Mesendoderm (in vitro differentiated cells): ENCODE measurements around the gene AIMP1.

Experiments used
- DNase-seq: peaks from one replicate; pipeline ENCODE4 v3.0.0; 2013
- H2AK5ac ChIP-seq: 2 replicates; pipeline ENCODE4 v1.6.1; 2013; ENCODE audit warnings: low read length, inconsistent platforms
- H2BK120ac ChIP-seq: 2 replicates; pipeline ENCODE4 v1.6.1; 2013; ENCODE audit warnings: low read depth, mild to moderate bottlenecking, low read length, moderate library complexity, mixed read lengths
- H2BK15ac ChIP-seq: replicated peaks from 2 replicates; pipeline ENCODE4 v1.6.1; 2013; ENCODE audit warnings: low read depth, mild to moderate bottlenecking, moderate library complexity
- H2BK5ac ChIP-seq: 2 replicates; pipeline ENCODE4 v1.6.1; 2013; ENCODE audit warnings: low read length, inconsistent platforms
- H3K18ac ChIP-seq: 2 replicates; pipeline ENCODE4 v1.6.1; 2013; ENCODE audit warnings: mild to moderate bottlenecking, low read length, mixed read lengths
- H3K23ac ChIP-seq: one replicate; pipeline ENCODE4 v1.6.1; 2013; ENCODE audit warnings: low read length
- H3K27ac ChIP-seq: 2 replicates; pipeline ENCODE4 v1.5.1; 2013; ENCODE audit warnings: low read depth, mild to moderate bottlenecking, inconsistent platforms, low read length, moderate library complexity
- H3K27me3 ChIP-seq: 2 replicates; pipeline ENCODE4 v1.6.1; 2013; ENCODE audit warnings: low read length, control low read depth, mild to moderate bottlenecking, inconsistent platforms; ENCODE audit not compliant: insufficient read depth, poor library complexity
- H3K36me3 ChIP-seq: 2 replicates; pipeline ENCODE4 v1.6.1; 2013; ENCODE audit warnings: low read length, inconsistent platforms; ENCODE audit not compliant: control insufficient read depth, insufficient read depth
- H3K4ac ChIP-seq: one replicate; pipeline ENCODE4 v1.6.1; 2013; ENCODE audit warnings: low read depth, mild to moderate bottlenecking, low read length, moderate library complexity
- H3K4me1 ChIP-seq: 2 replicates; pipeline ENCODE4 v1.6.1; 2013; ENCODE audit warnings: low read depth, low read length, inconsistent platforms; ENCODE audit not compliant: control insufficient read depth
- H3K4me2 ChIP-seq: 2 replicates; pipeline ENCODE4 v1.6.1; 2013; ENCODE audit warnings: low read length
- H3K4me3 ChIP-seq: 2 replicates; pipeline ENCODE4 v1.5.1; 2013; ENCODE audit warnings: mild to moderate bottlenecking, low read length
- H3K56ac ChIP-seq: one replicate; pipeline ENCODE4 v1.6.1; 2013; ENCODE audit warnings: low read length
- H3K79me1 ChIP-seq: 2 replicates; pipeline ENCODE4 v1.6.1; 2013; ENCODE audit warnings: low read length, inconsistent platforms
- H3K79me2 ChIP-seq: 2 replicates; pipeline ENCODE4 v1.6.1; 2013; ENCODE audit warnings: mild to moderate bottlenecking, low read length; ENCODE audit not compliant: control insufficient read depth, insufficient read depth
- H3K9ac ChIP-seq: 2 replicates; pipeline ENCODE4 v1.6.1; 2013; ENCODE audit warnings: low read length, inconsistent platforms
- H4K5ac ChIP-seq: one replicate; pipeline ENCODE4 v1.6.1; 2013; ENCODE audit warnings: low read length
- H4K8ac ChIP-seq: one replicate; pipeline ENCODE4 v1.6.1; 2013; ENCODE audit warnings: low read depth, mild to moderate bottlenecking, control low read depth, low read length, moderate library complexity
- WGBS: extraction: QIAGEN DNeasy Blood & Tissue Kit; methylation state at CpG from one replicate; pipeline ENCODE4 v1.1.7; 2013; ENCODE audit warnings: low lambda C conversion rate, missing lambda C conversion rate; ENCODE audit not compliant: insufficient coverage; ENCODE audit errors: extremely low coverage; 5-methylcytosine and 5-hydroxymethylcytosine counted together

AIMP1 gene

GRCh38 chr4:106303548-106304281, 12.6 kb upstream of the AIMP1 start:
- Histone ChIP-seq H3K18ac (no peak overlapping the region), H3K27me3 (no peaks in the 10 kb centered on the region), H3K27ac (no peak overlapping the region), H4K5ac (no peak overlapping the region), H2BK120ac (no peak overlapping the region), H3K23ac (no peak overlapping the region), H4K8ac (no peak overlapping the region), H3K9ac (no peak overlapping the region), H3K4me3 (no peak overlapping the region), H3K56ac (peak overlapping the region; percentile 54), H2BK15ac (no peak overlapping the region), H3K79me2 (no peaks in the 10 kb centered on the region), H3K79me1 (no peaks in the 10 kb centered on the region), H2AK5ac (no peak overlapping the region), H3K4ac (no peak overlapping the region), H3K4me2 (no peak overlapping the region), H3K36me3 (no peaks in the 10 kb centered on the region), H2BK5ac (no peak overlapping the region), H3K4me1 (no peaks in the 10 kb centered on the region)
- no CpG with 5 or more reads among the region's 3 CpGs for WGBS
- peak; percentile 93 for DNase-seq

GRCh38 chr4:106304632-106305031, 11.7 kb upstream of the AIMP1 start:
- Histone ChIP-seq H3K4ac (no peak overlapping the region), H3K79me2 (no peaks in the 10 kb centered on the region), H3K56ac (no peak overlapping the region), H3K4me3 (no peak overlapping the region), H3K23ac (no peak overlapping the region), H2BK15ac (no peak overlapping the region), H3K9ac (no peak overlapping the region), H4K8ac (no peak overlapping the region), H2AK5ac (no peak overlapping the region), H3K18ac (no peak overlapping the region), H3K4me1 (no peaks in the 10 kb centered on the region), H2BK5ac (no peak overlapping the region), H3K27me3 (no peaks in the 10 kb centered on the region), H3K79me1 (no peaks in the 10 kb centered on the region), H3K27ac (no peak overlapping the region), H2BK120ac (no peak overlapping the region), H4K5ac (no peak overlapping the region), H3K4me2 (no peak overlapping the region), H3K36me3 (no peaks in the 10 kb centered on the region)
- DNase-seq = no peak

- Histone ChIP-seq H3K23ac (no peak overlapping the region), H2AK5ac (no peak overlapping the region), H3K79me1 (no peaks in the 10 kb centered on the region), H2BK5ac (no peak overlapping the region), H3K9ac (no peak overlapping the region), H3K27ac (no peak overlapping the region), H3K56ac (no peak overlapping the region), H3K4me3 (no peak overlapping the region), H3K4ac (no peak overlapping the region), H3K79me2 (no peaks in the 10 kb centered on the region), H3K27me3 (no peaks in the 10 kb centered on the region), H2BK120ac (no peak overlapping the region), H2BK15ac (no peak overlapping the region), H3K4me2 (no peak overlapping the region), H3K18ac (no peak overlapping the region), H4K8ac (no peak overlapping the region), H3K4me1 (no peaks in the 10 kb centered on the region), H3K36me3 (no peaks in the 10 kb centered on the region), H4K5ac (no peak overlapping the region)
- no CpG with 5 or more reads among the region's 4 CpGs for WGBS
- DNase-seq = peak; percentile 50
Measured at GRCh38 chr4:106305435-106306055, 10.8 kb upstream of the AIMP1 start.

- no peak for DNase-seq
- H2AK5ac ChIP-seq = no peak overlapping the region
- no peak overlapping the region for H3K18ac ChIP-seq
- no peak overlapping the region for H3K56ac ChIP-seq
- H3K36me3 ChIP-seq = no peaks in the 10 kb centered on the region
- H3K79me1 ChIP-seq = no peaks in the 10 kb centered on the region
- no peak overlapping the region for H2BK15ac ChIP-seq
- H3K4ac ChIP-seq = no peak overlapping the region
- H3K23ac ChIP-seq = no peak overlapping the region
- no peak overlapping the region for H4K8ac ChIP-seq
- no peak overlapping the region for H3K27ac ChIP-seq
- H2BK120ac ChIP-seq = no peak overlapping the region
- H3K79me2 ChIP-seq = no peaks in the 10 kb centered on the region
- no peak overlapping the region for H3K4me2 ChIP-seq
- no peak overlapping the region for H3K9ac ChIP-seq
- no peak overlapping the region for H3K4me3 ChIP-seq
- no peaks in the 10 kb centered on the region for H3K27me3 ChIP-seq
- H3K4me1 ChIP-seq = no peaks in the 10 kb centered on the region
- H2BK5ac ChIP-seq = no peak overlapping the region
- H4K5ac ChIP-seq = no peak overlapping the region
Measured at GRCh38 chr4:106306561-106306960, 9.8 kb upstream of the AIMP1 start.

GRCh38 chr4:106312377-106312776, 4.0 kb upstream of the AIMP1 start:
- no peak for DNase-seq
- H3K4me3 ChIP-seq = no peak overlapping the region
- peaks cover 2% of the 10 kb centered on the region for H3K4me1 ChIP-seq

More at GRCh38 chr4:106312377-106312776, 4.0 kb upstream of the AIMP1 start:
- no peak overlapping the region for H3K23ac ChIP-seq
- no peak overlapping the region for H4K8ac ChIP-seq
- no peak overlapping the region for H2BK15ac ChIP-seq
- H4K5ac ChIP-seq = no peak overlapping the region
- H3K18ac ChIP-seq = no peak overlapping the region
- H3K4me2 ChIP-seq = no peak overlapping the region
- H3K56ac ChIP-seq = no peak overlapping the region
- peaks cover 15% of the 10 kb centered on the region for H3K79me2 ChIP-seq
- H3K36me3 ChIP-seq = no peaks in the 10 kb centered on the region
- no peak overlapping the region for H2BK5ac ChIP-seq
- WGBS = no CpG with 5 or more reads among the region's 1 CpG
- no peak overlapping the region for H2BK120ac ChIP-seq
- no peak overlapping the region for H2AK5ac ChIP-seq
- H3K27me3 ChIP-seq = no peaks in the 10 kb centered on the region
- no peak overlapping the region for H3K4ac ChIP-seq
- H3K9ac ChIP-seq = no peak overlapping the region
- H3K27ac ChIP-seq = no peak overlapping the region
- H3K79me1 ChIP-seq = peaks cover 8% of the 10 kb centered on the region
